GM19397 (cell line): ENCODE data around the gene CELF2.
"Not testable (repeated sequence)": the region's sequence is repeated elsewhere in the genome, so short reads cannot be mapped to it uniquely, and the experiment has no call there.

ENCODE experiments used
- ATAC-seq: cut with Tn5 transposase; IDR thresholded peaks from one replicate; pipeline ENCODE4 v1.9.1; 2021; ENCODE audit warnings: mild to moderate bottlenecking, moderate library complexity; ENCODE audit not compliant: unreplicated experiment

The CELF2 gene

DNA sequence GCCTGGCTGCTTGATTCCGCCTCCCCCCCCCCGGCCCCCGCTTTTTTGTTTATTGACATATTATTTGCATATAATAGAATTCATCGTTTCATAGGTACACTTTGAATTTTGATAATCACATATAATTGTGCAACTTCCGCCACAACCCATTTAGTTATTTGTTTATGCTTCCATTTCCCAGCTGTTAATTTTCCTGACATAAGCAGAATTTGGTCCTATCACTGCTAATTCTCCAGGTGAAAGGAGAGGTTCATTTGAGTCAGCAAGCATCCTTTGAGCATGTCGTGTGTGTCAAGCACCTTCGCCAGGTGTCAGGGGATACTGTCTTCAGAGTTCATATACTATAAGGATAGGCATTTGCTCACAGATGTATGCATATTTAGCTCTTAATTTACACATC, 102.2 kb downstream of the CELF2 start:
- no peak for ATAC-seq

DNA sequence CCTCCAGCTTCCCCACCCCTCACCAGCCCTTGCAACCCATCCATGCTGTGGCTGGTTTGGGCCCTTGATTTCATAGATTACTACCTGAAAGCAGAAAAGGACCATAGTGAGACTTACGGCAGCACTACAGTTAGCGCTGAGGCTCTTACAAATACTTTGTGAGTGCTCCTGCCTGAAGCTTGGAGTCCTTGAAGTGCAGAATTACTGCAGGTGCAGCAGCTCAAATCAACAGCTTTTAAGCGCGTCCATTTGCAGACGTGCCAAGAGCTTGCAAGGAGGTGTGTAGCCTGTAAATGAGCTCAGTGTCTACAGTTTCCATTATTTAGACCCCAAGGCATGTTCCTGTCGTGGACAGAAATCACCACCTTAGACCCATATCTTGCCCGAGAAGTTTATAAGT, 103.0 kb downstream of the CELF2 start:
- ATAC-seq = no peak

DNA sequence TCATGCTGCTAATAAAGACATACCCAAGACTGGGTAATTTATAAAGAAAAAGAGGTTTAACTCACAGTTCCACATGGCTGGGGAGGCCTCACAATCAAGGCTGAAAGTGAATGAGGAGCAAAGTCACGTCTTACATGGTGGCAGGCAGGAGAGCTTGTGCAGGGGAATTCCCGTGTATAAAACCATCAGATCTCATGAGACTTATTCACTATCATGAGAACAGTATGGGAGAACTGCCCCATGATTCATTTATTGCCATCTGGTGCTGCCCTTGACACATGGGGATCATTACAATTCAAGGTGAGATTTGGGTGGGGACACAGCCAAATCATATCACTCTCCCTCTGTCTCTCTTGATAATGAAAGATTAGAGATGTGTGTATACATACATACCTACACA, 106.2 kb downstream of the CELF2 start:
- not testable (repeated sequence) for ATAC-seq

DNA sequence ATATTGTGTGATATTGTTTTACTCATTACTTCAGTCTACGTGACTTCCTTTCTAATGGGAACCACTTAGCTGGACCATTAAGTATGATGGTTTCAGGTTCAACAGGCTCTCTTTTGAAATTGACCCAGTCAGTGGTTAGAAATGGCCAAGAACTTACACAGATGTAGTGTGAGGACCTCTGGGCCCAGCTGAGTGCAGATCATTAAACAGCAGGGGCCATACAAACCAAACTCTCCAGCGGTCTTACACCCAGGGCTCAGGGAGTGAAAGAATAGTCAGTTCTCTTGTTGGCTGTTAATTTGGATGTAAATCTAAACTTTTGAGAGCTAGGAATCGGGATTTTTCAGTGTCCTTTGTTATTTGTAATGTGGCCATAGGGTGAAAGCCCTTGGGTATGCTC, 107.3 kb downstream of the CELF2 start:
- ATAC-seq = no peak

DNA sequence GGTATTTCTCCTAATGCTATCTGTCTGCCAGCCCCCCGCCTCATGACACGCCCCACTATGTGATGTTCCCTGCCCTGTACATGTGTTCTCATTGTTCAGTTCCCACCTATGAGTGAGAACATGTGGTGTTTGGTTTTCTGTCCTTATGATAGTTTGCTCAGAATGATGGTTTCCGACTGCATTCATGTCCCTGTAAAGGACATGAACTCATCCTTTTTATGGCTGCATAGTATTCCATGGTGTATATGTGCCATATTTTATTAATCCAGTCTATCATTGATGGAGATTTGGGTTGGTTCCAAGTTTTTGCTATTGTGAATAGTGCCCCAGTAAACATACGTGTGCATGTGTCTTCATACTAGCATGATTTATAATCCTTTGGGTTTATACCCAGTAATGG, 109.3 kb downstream of the CELF2 start:
- not testable (repeated sequence) for ATAC-seq

DNA sequence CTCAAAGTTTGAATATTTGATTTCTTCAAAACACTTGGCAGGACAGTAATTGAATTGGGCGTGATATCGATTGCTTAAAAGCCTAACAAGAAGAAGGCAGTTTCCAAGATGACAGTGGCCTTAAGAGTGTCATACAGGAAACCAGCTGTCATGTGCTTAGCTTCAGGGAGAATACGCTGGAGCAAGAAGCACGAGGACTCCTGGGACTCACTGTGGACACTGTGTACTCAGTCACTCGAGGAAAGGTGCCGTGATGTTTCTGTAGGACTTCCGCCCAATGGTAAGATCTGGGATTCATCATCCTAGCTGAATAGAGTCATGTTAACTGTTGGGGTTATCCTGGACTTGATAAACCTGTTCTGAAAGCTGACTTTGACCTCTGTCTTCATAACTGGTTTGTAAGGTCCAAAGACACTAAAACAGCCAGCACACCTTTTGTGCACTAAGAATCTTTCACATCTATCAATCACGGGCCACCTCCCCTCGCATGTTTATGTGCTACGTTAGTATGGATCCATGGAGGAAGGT, 113.5 kb downstream of the CELF2 start:
- no peak for ATAC-seq

DNA sequence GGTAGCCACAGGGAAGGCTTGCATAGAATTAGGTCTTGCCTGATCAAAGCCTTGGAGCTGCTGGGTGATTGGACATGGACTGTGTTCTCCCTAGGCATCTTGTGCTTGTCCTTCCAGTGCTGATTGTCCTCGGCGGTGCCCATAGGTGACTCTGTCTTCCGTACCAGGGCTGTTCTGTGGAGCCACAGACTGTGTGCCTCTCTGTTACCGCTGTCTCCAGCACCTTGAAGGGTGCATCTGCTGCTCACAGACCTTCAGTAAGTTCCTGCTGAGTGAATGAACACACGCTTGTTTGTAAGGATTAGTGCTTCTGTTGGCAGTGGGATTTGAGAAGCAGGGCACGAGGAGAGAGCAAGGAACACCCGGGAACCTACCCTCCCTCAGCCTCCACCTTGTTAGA, 116.7 kb downstream of the CELF2 start:
- ATAC-seq = no peak

DNA sequence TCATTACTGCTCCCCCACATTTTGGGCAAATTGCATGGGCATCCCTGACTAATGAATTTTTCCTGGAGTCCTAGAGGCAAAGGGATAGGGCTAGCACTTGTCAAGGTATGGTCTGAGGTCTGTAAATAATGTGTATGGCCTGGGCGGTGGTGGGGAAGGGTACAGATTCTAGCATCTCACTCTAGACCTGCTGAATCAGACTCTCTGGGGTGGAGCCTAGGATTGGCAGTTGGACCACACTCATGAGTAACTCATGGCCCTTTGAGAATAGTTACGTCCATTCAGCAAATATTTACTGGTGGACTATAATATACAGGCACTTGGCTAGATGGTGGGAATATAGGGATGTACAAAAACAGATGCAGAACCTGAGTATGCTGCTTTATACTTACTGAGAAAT, 118.0 kb downstream of the CELF2 start:
- ATAC-seq = no peak

DNA sequence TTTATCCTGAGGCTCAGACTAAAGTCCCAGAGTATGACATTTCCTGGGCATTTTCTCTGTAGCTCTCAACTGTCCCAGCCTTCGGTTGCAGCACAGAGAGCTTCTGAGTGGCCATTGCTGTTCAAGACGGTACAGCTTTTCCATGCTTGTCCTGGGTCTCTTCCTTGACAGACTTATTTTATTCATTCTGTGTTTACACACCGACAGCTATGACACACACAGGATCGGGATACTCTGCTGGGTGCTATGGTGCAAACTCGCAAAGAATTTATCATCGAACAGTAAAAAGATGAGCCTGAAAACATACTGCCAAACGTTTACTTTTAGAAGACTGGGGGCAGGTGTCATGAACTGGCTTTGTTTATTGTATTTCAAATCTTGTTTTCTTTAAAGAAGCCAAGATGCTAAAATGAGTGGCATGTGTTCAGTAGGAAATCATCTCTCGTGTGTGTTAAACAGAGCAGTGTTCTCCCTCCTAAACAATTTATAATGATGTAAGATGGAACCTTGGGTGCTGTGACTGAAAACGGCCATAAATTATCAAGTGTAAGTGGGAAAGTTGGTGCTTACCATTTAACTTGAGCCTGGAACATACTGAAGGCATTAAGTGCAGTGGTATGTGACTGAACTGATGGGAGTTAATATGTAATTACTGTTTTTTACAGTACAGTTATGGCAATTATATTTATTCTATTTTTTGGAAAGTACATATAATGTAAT, 120.8 kb downstream of the CELF2 start:
- ATAC-seq = no peak

DNA sequence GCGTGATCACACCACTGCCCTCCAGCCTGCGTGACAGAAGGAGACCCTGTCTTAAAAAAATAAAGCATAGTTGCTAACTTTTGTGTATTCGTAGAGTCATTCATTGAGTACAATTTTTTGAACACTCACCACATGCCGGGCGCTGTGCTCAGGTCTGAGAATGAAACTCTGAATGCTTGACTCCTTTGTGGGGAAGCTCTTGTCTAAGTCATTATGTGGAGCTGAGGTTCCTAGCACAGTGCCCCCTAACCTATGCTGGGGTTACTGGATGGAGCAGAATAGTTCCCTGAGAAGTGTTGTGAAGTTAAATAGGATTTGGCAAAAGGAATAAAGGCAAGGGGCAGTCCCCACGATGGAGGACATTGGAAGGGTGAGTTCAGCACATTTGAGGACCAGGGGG, 123.3 kb downstream of the CELF2 start:
- ATAC-seq = no peak

DNA sequence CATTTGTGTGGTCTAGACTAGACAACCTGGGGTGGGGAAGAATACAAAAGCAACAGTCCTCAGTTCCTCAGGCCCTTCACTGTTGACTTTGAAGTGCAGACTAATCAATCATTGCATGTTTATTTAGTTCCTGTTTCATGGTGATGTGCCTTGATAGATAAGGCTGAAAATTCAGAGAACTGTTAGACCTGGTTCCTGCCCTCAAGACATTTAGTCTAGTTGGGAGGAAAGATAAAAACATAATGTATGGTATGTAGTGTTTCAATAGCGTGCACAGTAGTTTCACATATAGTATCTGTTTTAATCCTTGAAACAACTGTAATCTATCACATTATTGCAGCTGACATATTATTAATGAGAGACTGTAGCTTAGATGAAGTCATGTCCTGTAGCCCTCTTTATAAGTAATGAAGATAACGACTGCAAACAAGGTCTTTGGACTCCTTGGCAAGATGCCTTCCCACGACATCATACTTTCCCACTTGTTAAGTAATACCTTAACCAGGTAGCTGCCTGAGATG, 124.0 kb downstream of the CELF2 start:
- ATAC-seq = no peak

DNA sequence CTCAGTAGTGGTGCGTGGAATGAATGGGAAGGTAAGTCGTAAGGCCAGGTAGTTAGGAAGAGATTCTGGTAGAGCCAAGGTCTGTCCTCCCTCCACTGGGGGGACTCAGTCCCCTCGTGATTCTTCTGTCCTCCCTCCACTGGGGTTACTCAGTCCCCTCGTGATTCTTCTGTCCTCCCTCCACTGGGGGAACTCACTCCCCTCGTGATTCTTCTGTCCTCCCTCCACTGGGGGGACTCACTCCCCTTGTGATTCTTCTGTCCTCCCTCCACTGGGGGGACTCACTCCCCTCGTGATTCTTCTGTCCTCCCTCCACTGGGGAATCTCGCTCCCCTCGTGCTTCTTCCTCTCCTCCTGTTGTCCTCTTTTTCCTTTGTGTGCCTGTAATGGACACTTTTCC, 125.1 kb downstream of the CELF2 start:
- no peak for ATAC-seq

DNA sequence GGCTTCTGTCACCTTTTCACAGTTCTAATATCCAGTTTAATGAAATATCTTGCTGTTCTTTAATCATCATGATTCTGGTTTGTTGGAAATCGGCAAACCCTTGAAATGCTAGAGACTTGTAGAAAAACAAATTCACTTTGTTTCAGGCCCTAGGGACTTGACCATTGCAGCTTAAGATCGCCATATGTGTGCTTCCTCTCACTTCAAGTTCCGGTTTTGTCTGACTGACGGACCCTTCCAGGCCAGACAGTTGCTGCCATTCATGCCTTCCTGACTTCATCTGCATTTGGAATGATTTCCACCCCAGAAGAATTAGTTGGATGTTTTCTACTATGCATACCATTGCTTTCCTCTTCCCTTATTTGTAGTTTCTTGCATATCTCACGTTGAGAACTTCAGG, 125.6 kb downstream of the CELF2 start:
- ATAC-seq = no peak

DNA sequence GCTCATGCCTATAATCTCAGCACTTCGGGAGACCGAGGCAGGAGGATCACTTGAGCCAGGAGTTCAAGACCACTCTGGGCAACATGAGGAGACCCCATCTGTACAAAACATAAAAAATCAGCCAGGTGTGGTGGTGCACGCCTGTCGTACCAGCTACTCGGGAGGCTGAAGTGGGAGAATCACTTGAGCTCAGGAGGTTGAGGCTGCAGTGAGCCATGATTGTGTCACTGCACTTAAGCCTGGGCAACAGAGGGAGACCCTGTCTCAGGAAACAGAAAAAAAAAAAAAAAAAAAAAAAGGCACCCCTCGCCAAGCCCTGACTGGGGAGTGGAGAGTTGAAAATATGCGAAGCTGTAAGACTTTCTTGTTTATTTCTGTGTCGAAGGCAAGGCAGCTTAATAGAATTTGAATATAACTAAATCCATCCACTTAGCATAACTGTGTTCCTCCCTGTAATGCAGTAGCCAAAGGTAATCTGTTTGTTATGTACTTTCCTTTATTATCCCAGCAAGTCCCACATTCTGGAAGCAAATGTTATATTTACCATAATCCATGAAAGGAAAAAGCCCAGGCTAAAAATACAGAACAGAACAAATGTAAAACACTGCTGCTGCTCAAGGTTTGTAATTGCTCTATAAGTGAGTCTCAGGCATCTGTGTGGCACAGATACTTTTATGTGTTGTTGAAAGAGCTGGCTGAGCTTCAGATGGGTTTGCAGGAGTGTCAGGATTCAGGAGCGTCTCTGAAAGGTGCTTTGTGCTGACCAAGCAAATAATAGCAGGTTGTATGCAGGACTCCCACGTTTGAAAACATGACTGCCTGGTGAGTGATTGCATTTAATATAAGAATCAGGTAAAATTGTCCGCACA, 127.2 kb downstream of the CELF2 start:
- peak; percentile 24 for ATAC-seq

DNA sequence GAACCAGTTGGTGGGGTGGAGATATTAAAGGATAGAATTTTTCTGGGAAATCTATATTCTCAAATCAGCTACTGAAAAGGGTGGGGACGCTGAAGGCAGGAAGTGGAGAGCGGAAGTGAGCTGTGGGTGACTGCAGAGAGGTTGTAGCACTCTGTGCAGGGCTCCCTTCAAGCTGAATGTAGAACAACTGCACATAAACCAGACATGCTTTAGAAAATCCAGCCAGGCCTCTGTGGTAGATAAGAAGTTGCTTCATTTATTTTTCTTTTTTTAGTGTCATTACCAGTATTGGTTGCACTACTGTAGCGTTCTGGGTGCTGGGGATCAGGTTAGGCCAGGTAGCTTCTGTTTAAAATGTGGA, 127.8 kb downstream of the CELF2 start:
- ATAC-seq = peak; percentile 88

DNA sequence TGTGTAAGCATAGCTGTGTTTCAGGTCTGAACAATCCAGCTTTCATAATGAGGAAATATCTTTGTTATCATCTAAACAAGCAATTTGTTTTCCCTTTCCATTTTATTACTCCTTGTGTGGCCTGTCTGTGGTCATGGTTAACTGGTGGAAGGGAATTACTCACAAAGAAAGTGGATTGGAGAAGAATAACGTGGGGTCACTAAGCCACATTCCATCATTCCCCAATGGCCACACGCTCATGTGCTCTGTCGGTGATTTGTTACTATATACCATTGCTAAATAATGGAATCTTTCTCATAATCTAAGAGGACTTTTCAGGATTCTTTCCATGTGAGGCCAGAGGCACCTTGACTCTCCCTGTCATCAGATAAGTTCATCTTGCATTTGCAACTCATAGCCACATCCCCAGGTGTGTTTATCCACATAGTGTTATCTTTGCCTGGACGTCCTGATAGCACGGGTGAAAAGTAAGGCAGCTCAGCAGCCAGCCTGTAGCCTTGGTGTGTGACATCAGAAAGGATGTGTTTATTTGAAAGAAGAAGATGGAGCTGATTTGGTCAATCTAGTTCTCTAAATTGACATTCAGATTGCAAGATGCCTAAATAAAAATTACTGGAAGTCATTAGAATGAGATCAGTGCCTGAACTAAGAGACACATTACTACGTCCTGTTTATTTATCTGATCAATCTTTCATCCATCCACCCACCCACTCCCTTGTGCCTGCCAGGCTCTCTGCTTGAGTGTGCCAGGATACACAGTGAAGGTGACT, 128.9 kb downstream of the CELF2 start:
- no peak for ATAC-seq

DNA sequence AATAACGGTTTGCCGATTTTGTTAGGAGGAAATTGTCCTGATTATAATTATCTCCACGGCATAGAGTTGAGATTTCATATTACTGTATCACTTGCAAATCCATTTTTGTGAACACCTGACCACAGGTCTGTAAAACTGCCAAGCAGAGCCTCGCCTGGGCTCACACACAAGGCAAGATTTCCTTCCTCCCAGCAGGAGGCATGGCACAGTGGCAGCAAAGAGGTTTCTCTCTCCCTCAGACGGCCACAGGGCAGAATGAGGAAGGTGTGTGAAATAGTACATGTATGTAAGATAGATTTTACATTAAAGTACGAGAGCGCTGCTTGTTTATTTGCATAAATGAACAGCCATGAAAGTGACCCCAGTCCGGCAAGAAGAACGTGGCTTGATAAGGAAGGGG, 130.1 kb downstream of the CELF2 start:
- ATAC-seq = no peak

DNA sequence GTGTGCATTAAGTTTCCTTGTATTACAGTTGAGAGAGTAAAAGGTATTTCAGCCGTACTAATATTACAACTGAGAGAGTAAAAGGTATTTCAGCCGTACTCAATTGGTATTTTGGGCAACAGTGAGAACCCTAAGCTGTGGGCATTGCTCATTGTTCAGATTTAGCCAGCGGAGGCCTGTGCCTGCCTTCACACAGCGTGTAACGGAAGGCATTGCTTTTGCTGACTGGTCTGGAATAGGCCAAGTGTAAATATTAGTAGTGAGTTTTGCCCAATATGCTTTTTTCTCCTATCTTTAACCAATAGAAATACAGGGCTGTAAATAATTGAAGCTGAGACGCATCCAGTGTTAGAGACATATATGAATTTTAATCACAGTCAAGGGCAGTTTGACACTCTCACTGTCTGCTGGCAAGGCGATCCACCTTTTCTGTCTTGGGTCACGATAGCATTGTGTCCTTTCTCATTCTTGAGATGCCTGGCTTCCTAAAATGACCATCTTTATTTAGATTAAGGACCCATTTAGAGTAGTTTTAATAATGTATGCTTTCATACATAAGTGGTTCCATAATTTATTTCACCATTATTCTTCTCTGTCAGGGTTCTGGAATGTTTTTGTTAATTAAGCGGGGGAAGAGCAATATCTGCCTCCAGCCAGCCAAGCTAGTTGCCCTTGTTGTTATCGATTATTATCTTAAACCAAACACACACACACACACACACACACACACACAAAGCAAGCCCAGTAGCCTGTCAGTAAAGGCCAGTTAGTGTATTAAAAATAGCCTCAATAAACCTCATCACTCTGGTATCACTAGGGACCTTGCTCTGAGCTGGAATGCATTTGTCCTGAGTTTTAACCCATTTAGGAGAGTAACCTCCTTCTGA, 130.7 kb downstream of the CELF2 start:
- ATAC-seq = no peak

DNA sequence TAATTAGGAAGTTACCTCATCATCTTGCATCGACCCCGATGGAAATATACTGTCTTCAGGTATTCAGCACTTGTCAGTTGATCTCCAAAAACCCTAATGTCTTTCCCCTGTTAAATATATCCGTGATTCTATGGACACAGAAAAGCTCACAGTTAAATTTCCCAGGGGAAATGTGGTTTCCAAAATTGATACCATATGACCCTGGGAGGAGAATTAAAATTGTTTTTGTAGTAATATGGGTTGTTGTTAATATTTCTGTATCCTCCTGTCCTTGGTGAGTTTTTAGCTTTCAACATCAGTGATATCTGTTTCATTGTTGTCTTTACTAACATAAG, 132.1 kb downstream of the CELF2 start:
- ATAC-seq = no peak

DNA sequence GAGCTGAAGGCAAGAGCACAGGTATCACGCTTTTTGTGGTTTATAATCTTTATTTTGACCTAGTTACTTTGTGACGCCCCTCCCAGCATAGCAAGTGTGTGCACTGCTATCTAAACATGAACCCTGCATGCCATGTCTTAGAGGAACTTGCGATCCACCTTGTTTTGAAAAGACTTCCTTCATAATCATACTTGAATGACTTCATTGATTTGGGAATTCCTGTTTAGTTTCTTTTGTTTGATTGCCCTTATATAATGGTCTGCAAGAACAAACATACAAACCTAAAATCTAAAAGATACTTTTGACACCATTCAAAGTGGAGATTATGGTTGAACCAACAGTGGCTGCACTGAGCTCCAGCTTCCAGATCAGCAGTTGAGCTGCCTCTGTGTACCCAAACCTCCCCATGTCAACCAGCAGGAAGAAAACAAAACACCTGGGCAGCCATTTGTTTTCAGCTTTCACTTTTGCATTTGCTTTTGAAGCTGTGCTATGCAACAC, 132.6 kb downstream of the CELF2 start:
- ATAC-seq = no peak
